Measurements from ENCODE around the gene DNAJC5G.
"Not testable (repeated sequence)": the region's sequence is repeated elsewhere in the genome, so short reads cannot be mapped to it uniquely, and the experiment has no call there.

DNAJC5G gene

DNA sequence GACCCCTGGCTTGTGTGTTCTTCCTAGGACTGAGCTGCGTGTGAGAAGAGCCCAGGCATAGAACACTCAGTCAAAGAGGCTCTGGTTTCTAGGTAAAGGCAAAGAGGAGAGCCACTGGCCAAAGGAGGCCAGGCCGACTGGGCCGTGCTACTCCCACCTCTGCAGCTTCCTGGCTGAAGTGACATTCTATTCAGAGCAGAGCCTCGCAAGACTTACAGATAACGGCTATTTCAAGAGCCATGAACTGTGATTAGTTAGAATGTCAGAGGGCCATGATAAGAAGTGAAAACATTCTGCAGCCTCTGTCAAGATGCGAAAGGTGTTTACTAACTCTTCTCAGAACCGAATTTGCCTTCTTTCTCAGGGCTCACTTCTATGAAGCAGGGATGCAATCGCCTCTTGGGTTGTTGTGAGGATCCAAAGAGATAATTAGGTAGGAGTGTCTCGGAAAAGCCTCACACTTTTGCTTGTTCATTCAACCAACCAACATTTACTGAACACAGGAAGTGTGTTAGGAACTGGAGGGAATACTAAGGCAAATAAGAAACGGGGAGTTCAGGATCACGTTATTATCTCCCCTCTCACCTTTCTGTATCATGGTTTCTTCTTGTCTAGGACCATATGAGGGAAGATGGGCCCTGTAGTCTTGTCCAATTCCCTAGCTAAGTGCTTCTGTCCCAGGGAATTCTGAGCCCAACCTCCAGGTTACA, 3.4 kb upstream of the DNAJC5G start:
- TF ChIP-seq CTCF (IDR thresholded peaks at IDR 0.05; ENCODE audit: extremely low read depth, missing control alignments) = no peak
- no peak for DNase-seq (ENCODE audit: low spot score)

DNA sequence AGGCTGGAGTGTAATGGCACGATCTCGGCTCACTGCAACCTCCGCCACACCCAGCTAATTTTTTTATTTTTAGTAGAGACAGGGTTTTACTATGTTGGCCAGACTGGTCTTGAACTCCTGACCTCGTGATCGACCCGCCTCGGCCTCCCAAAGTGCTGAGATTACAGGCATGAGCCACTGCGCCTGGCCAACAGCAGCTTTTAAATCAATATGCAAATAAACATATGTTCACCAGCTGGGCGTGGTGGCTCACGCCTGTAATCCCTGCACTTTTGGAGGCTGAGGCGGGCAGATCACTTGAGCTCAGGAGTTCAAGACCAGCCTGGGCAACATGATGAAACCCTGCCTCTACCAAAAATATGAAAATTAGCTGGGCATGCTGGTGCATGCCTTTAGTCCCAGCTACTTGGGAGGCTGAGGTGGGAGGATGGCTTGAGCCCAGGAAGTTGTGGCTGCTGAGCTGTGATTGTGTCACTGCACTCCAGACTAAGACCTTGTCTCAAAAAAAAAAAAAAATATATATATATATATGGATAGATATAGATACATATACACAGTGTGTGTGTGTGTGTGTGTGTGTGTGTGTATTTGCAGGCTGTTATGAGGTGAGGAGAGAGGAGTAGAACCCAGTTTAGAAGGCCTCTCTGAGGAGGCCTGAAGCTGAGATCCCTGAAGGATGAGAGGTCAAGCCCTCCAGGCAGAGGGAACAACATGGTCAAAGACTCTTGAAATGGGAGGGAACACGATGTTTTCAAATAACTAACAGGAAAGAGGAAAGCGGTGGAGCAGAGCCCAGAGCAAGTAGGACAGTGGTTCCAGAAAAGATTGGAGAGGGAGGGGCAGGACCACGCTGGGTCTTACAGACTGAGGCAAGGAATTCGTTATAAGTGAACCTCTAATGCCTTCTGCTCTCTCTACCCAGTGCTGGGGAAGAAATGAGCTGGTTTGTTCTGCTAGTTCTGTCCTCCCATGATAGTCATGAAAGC, 2.4 kb upstream of the DNAJC5G start:
- DNase-seq (ENCODE audit: low spot score) = not testable (repeated sequence)

DNA sequence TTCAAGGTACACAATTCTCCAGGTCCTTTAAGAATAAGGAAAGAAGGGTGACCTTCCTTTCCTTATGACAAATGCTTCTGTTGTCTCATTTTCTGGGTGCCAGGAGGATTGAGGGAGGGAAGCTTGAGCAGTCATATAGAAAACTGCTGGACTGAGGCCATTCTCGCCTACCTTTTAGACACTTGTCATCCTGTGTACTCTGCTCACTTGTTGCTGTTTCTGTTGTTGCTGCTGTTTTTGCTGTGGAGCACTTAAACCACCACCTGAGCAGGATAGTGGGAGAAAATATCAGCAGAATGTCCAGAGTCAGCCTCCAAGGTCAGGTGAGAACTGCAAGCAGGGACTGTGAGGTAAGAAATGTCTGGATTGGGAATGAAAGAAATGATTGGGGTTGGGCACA, 2.8 kb downstream of the DNAJC5G start:
- no peak for TF ChIP-seq CTCF (IDR thresholded peaks at IDR 0.05; ENCODE audit: extremely low read depth, missing control alignments)
- DNase-seq (ENCODE audit: low spot score) = no peak

- DNase-seq (ENCODE audit: low spot score) = no peak
- TF ChIP-seq CTCF (IDR thresholded peaks at IDR 0.05; ENCODE audit: extremely low read depth, missing control alignments) = no peak
Measured at GRCh38 chr2:27280826-27281225, 5.6 kb downstream of the DNAJC5G start.

GRCh38 chr2:27281442-27281841, 6.2 kb downstream of the DNAJC5G start:
- no peak for DNase-seq (ENCODE audit: low spot score)
- TF ChIP-seq CTCF (IDR thresholded peaks at IDR 0.05; ENCODE audit: extremely low read depth, missing control alignments) = no peak

GRCh38 chr2:27281855-27282559, 6.8 kb downstream of the DNAJC5G start, which contains the start of gene TRIM54:
Gene TRIM54 (plus strand): TSS chr2:27282429. CDS start chr2:27282732, 303 bp downstream.
- no peak for TF ChIP-seq CTCF (IDR thresholded peaks at IDR 0.05; ENCODE audit: extremely low read depth, missing control alignments)
- DNase-seq (ENCODE audit: low spot score) = no peak

GRCh38 chr2:27282892-27283291, 7.7 kb downstream of the DNAJC5G start:
- no peak for DNase-seq (ENCODE audit: low spot score)
- no peak for TF ChIP-seq CTCF (IDR thresholded peaks at IDR 0.05; ENCODE audit: extremely low read depth, missing control alignments)
